Sigmoid colon (tissue), 7 donors: ENCODE measurements around the gene FBH1. TPM values are rescaled to one million over a fixed set of nuclear protein-coding genes. Genes with fewer than 3 reads are reported as not detected.

Source experiments
- DNase-seq: peaks from one replicate; pipeline ENCODE4 v3.0.0-alpha.2; 2019
- H3K27ac ChIP-seq, 4 donors: fragments of 200-600 bp; sonication (generic); one replicate each; pipeline ENCODE4 v1.5.1; 2016 to 2019; ENCODE audit warnings: mild to moderate bottlenecking in 1 of 4
- H3K27me3 ChIP-seq, 3 donors: fragments of 200-600 bp; sonication (generic); one replicate each; pipeline ENCODE4 v1.5.1; 2019; ENCODE audit warnings: mild to moderate bottlenecking in 1 of 3
- H3K36me3 ChIP-seq, 4 donors: fragments of 200-600 bp; sonication (generic); one replicate each; pipeline ENCODE4 v1.5.1; 2016 to 2019
- H3K4me1 ChIP-seq, 4 donors: fragments of 200-600 bp; sonication (generic); one replicate each; pipeline ENCODE4 v1.5.1; 2017 to 2019
- H3K4me3 ChIP-seq, 4 donors: fragments of 200-600 bp; sonication (generic); one replicate each; pipeline ENCODE4 v1.5.1; 2017 to 2019; ENCODE audit warnings: mild to moderate bottlenecking in 2 of 4, moderate library complexity in 1 of 4
- H3K9me3 ChIP-seq, 4 donors: fragments of 200-600 bp in 3 of 4; sonication (generic) in 3 of 4; one replicate each; pipeline versions ENCODE4 v1.5.1 to v1.6.1; 2013 to 2019
- POLR2A ChIP-seq, 2 donors: fragments of 450-650 bp; IDR thresholded peaks; one replicate each; pipeline ENCODE4 v1.6.1; 2016; ENCODE audit warnings: antibody characterized with exemption in 2 of 2, mild to moderate bottlenecking in 2 of 2, moderate library complexity in 2 of 2
- POLR2AphosphoS5 ChIP-seq, 4 donors: sonication (generic); formaldehyde crosslinking; IDR thresholded peaks; one replicate each; pipeline ENCODE4 v1.6.1; 2017; ENCODE audit warnings: antibody characterized with exemption in 4 of 4
- WGBS, 2 donors: extraction: QIAGEN DNeasy Blood & Tissue Kit; methylation state at CpG; one replicate each; pipeline ENCODE4 v1.1.7; 2013; 5-methylcytosine and 5-hydroxymethylcytosine counted together
- intact Hi-C: fragments of 100-400 bp; cut with DNase I; formaldehyde crosslinking; loops from one replicate; pipeline ENCODE4 v1.15.1; 2023
- polyA plus RNA-seq, 3 donors: library from polyadenylated mRNA; stranded (reverse); fragments of 200-250 nt; gene quantifications; one replicate each; pipeline ENCODE4 v1.2.3, GENCODE V29; 2013
- total RNA-seq, 4 donors: library from RNA; depleted of rRNA; stranded (reverse); fragments of >200 nt; gene quantifications; one replicate each; pipeline ENCODE4 v1.1.0, GENCODE V29; 2016
- TF ChIP-seq, protein P1 (sequence below), 4 experiments: fragments of 450-650 bp in 3 of 4; fragments of 200-600 bp in 1 of 4; IDR thresholded peaks; one replicate each; pipeline ENCODE4 v1.5.1; 2016 to 2019; ENCODE audit warnings: antibody characterized with exemption in 4 of 4, mild to moderate bottlenecking in 3 of 4, moderate library complexity in 2 of 4
- donor health status: healthy with polysubstance abuse.
- donor health status: Bipolar disorder and iron deficiency.
- donor health status: healthy.

Gene FBH1
- total and polyA plus RNA-seq, 7 donors, result 31.2 to 85.9 (median 68.7) TPM

DNA sequence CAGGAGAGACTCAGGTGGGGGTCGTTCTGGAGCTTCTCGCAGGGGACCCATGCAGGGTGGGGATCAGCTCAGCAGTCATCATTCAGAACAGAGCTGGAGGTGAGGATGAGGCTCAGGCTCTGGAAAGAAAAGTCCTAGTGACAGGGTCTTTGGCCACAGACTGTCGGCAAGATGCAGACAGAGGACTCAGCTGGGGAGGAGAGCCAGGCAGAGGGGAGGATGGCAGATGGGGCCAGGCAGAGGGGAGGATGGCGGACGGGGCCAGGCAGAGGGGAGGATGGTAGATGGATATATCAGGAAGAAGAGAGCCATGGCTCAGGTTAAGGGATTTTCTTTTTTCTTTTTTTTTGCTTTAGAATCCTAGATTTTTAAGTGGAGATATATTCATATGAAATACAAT is 95.0 kb downstream of the FBH1 start:
- Histone ChIP-seq H3K4me1 (no peaks in the 10 kb centered on the region), H3K4me3 (no peak overlapping the region), H3K36me3 (no peaks in the 10 kb centered on the region), H3K27me3 (no peaks in the 10 kb centered on the region), H3K9me3 (no peaks in the 10 kb centered on the region), H3K27ac (peak overlapping the region in 2 of 4 donors; percentile 39 to 49)
- DNase-seq, result no peak
- intact Hi-C loops, result no loop called here
- WGBS, 2 donors, result 91 to 93% methylated on average over 5 of the region's 5 CpGs
- TF ChIP-seq, protein P1, sequence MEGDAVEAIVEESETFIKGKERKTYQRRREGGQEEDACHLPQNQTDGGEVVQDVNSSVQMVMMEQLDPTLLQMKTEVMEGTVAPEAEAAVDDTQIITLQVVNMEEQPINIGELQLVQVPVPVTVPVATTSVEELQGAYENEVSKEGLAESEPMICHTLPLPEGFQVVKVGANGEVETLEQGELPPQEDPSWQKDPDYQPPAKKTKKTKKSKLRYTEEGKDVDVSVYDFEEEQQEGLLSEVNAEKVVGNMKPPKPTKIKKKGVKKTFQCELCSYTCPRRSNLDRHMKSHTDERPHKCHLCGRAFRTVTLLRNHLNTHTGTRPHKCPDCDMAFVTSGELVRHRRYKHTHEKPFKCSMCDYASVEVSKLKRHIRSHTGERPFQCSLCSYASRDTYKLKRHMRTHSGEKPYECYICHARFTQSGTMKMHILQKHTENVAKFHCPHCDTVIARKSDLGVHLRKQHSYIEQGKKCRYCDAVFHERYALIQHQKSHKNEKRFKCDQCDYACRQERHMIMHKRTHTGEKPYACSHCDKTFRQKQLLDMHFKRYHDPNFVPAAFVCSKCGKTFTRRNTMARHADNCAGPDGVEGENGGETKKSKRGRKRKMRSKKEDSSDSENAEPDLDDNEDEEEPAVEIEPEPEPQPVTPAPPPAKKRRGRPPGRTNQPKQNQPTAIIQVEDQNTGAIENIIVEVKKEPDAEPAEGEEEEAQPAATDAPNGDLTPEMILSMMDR (IDR thresholded peaks at IDR 0.05), result no peak
- TF ChIP-seq POLR2AphosphoS5 (IDR thresholded peaks at IDR 0.05) (no peak), POLR2A (IDR thresholded peaks at IDR 0.05) (no peak)

Other genes with a start within 250 kb of the FBH1 start
- 10 to 100 TPM; 13.2 to 23.5 (median 17.1) TPM for gene ASB13, start 223.6 kb upstream of the FBH1 start, total RNA-seq
- 10 to 100 TPM; 26.5 to 52.0 (median 48.0) TPM for gene ASB13, start 223.6 kb upstream of the FBH1 start, polyA plus RNA-seq
- 10 to 100 TPM; 56.6 to 66.7 (median 58.8) TPM for gene TASOR2, start 205.4 kb upstream of the FBH1 start, total RNA-seq
- gene TASOR2, start 205.4 kb upstream of the FBH1 start, polyA plus RNA-seq, result 10 to 100 TPM in 1 of 3 donors, 1 to 10 TPM in 2; 3.5 to 12.7 (median 4.8) TPM
- gene GDI2, start 76.8 kb upstream of the FBH1 start, total RNA-seq, result 100 to 1,000 TPM; 178 to 208 (median 205) TPM
- gene GDI2, start 76.8 kb upstream of the FBH1 start, polyA plus RNA-seq, result 100 to 1,000 TPM; 179 to 238 (median 201) TPM
- gene ANKRD16, start 350 bp upstream of the FBH1 start, total RNA-seq, result 10 to 100 TPM in 1 of 4 donors, 1 to 10 TPM in 3; 8.6 to 11.4 (median 9.4) TPM
- 1 to 10 TPM; 1.6 to 6.1 (median 5.4) TPM for gene ANKRD16, start 350 bp upstream of the FBH1 start, polyA plus RNA-seq
- 10 to 100 TPM; 11.0 to 16.4 (median 13.9) TPM for gene IL15RA, start 87.3 kb downstream of the FBH1 start, total RNA-seq
- gene IL15RA, start 87.3 kb downstream of the FBH1 start, polyA plus RNA-seq, result 10 to 100 TPM in 2 of 3 donors, 1 to 10 TPM in 1; 5.5 to 23.7 (median 16.8) TPM
- 1 to 10 TPM in 2 of 4 donors, under 1 TPM in 1, not detected in 1; 0.99 to 9.0 (median 2.5) TPM for gene IL2RA, start 172.1 kb downstream of the FBH1 start, total RNA-seq
- gene IL2RA, start 172.1 kb downstream of the FBH1 start, polyA plus RNA-seq, result 10 to 100 TPM in 1 of 3 donors, 1 to 10 TPM in 1, under 1 TPM in 1; 0.60 to 14.0 (median 6.9) TPM
- 10 to 100 TPM; 50.8 to 63.1 (median 54.8) TPM for gene RBM17, start 198.8 kb downstream of the FBH1 start, total RNA-seq
- 10 to 100 TPM; 32.8 to 74.2 (median 40.2) TPM for gene RBM17, start 198.8 kb downstream of the FBH1 start, polyA plus RNA-seq